ENCODE data around the gene ACER3.

ACER3 gene

GRCh38 chr11:76977791-76978190 is 117.1 kb downstream of the ACER3 start:
- no peak for DNase-seq (ENCODE audit: low read depth in 1 of 2, low spot score in 1 of 2)
- Histone ChIP-seq H3K4me3 (replicated peaks; ENCODE audit: insufficient read depth, low read length) (no peak overlapping the region), H3K27me3 (ENCODE audit: insufficient read depth, poor library complexity, severe bottlenecking) (no peaks in the 10 kb centered on the region), H3K27ac (replicated peaks) (no peak overlapping the region)
- TF ChIP-seq SPI1 (IDR thresholded peaks at IDR 0.05; ENCODE audit: borderline replicate concordance, low read depth), result no peak
- no peak for TF ChIP-seq POLR2AphosphoS5 (IDR thresholded peaks at IDR 0.05; ENCODE audit: low read depth)
- no peak for TF ChIP-seq CTCF (IDR thresholded peaks at IDR 0.05; ENCODE audit: insufficient read depth, low read length)
- no peak for TF ChIP-seq GABPA (IDR thresholded peaks at IDR 0.05; ENCODE audit: low read depth)
- TF ChIP-seq REST (IDR thresholded peaks at IDR 0.05; ENCODE audit: insufficient replicate concordance, low read depth), result no peak

GRCh38 chr11:76978239-76978638 is 117.5 kb downstream of the ACER3 start:
- H3K27me3 ChIP-seq (ENCODE audit: insufficient read depth, poor library complexity, severe bottlenecking), result no peaks in the 10 kb centered on the region
- DNase-seq (ENCODE audit: low read depth in 1 of 2, low spot score in 1 of 2), result no peak
- H3K27ac ChIP-seq (replicated peaks), result no peak overlapping the region
- no peak overlapping the region for H3K4me3 ChIP-seq (replicated peaks; ENCODE audit: insufficient read depth, low read length)
- no peak for TF ChIP-seq CTCF (IDR thresholded peaks at IDR 0.05; ENCODE audit: insufficient read depth, low read length)
- no peak for TF ChIP-seq POLR2AphosphoS5 (IDR thresholded peaks at IDR 0.05; ENCODE audit: low read depth)
- no peak for TF ChIP-seq GABPA (IDR thresholded peaks at IDR 0.05; ENCODE audit: low read depth)
- TF ChIP-seq REST (IDR thresholded peaks at IDR 0.05; ENCODE audit: insufficient replicate concordance, low read depth), result no peak
- no peak for TF ChIP-seq SPI1 (IDR thresholded peaks at IDR 0.05; ENCODE audit: borderline replicate concordance, low read depth)

- TF ChIP-seq SPI1 (IDR thresholded peaks at IDR 0.05; ENCODE audit: borderline replicate concordance, low read depth) (no peak), REST (IDR thresholded peaks at IDR 0.05; ENCODE audit: insufficient replicate concordance, low read depth) (no peak), GABPA (IDR thresholded peaks at IDR 0.05; ENCODE audit: low read depth) (no peak), CTCF (IDR thresholded peaks at IDR 0.05; ENCODE audit: insufficient read depth, low read length) (no peak), POLR2AphosphoS5 (IDR thresholded peaks at IDR 0.05; ENCODE audit: low read depth) (no peak)
- Histone ChIP-seq H3K4me3 (replicated peaks; ENCODE audit: insufficient read depth, low read length) (no peak overlapping the region), H3K27ac (replicated peaks) (no peak overlapping the region), H3K27me3 (ENCODE audit: insufficient read depth, poor library complexity, severe bottlenecking) (no peaks in the 10 kb centered on the region)
- DNase-seq (ENCODE audit: low read depth in 1 of 2, low spot score in 1 of 2), result no peak
These were observed 118.1 kb downstream of the ACER3 start for GRCh38 chr11:76978818-76979217.

Measured in HL-60 (cell line).